NB4 (cell line): ENCODE measurements around the gene SNRPD3.
"Not testable (repeated sequence)": the region's sequence is repeated elsewhere in the genome, so short reads cannot be mapped to it uniquely, and the experiment has no call there.

Source experiments
- CTCF ChIP-seq: IDR thresholded peaks from one replicate; pipeline ENCODE4 v1.5.1; 2012; ENCODE audit warnings: low read depth, low read length
- MAX ChIP-seq: IDR thresholded peaks from 2 replicates; pipeline ENCODE4 v1.6.1; 2011; ENCODE audit warnings: low read depth, low read length
- MYC ChIP-seq: IDR thresholded peaks from 2 replicates; pipeline ENCODE4 v1.6.1; 2011; ENCODE audit warnings: low read depth, low read length
- POLR2A ChIP-seq: IDR thresholded peaks from 2 replicates; pipeline ENCODE4 v1.6.1; 2011; ENCODE audit warnings: mild to moderate bottlenecking; ENCODE audit not compliant: insufficient read length; ENCODE audit errors: extremely low read depth

GRCh38 chr22:24609888-24610287 is 54.1 kb downstream of the SNRPD3 start:
- TF ChIP-seq CTCF, MYC, MAX, POLR2A: not testable (repeated sequence)
